Urothelium cell line (cell line): ENCODE results near the gene IFITM1.
A peak's percentile ranks its signal among the peaks of the same experiment; 100 is the strongest.
"Not testable (repeated sequence)": the region's sequence is repeated elsewhere in the genome, so short reads cannot be mapped to it uniquely, and the experiment has no call there.

Experiments
- DNase-seq: peaks from one replicate; pipeline ENCODE4 v3.0.0; 2011; ENCODE audit warnings: low spot score, mixed read lengths
- FAIRE-seq: peaks from 2 replicates; lab custom pipeline; 2011; peaks lifted over from hg19 to GRCh38; lab: Jason Lieb, UNC

IFITM1 gene

DNA sequence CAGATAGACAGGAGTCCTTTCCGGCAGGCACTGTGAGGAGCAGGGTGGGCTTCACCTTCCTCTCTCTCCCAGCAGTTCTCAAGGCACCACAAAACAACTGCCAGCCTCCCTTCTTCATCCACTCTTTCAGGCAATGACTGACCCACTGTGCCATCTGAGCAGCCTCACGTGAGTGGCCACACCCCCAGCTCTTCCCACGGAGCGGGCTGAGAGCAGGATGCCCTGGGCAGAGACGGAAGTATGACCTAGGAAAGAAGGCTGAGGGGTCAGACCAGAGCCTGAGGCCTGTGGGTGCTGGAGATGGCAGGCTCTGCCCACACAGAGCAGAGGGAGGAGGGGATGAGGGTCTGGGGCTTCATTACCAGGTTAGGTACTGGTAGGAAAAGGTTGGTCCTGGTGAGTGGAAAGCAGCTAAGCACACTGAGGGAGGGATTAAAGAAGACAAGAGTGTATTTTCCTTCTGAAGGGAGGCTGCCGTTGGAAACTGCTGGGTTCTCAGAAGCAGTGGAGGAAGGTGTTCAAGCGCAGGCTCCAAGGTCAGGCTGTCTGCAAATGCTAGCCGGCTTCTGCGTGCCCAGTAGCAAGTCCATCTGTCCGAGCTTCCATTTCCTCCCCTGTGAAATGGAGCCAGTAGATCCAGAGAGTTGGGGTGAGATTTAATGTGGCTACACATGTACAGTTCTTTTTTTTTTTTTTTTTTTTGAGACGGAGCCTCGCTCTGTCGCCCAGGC, 31.0 kb upstream of the IFITM1 start:
- DNase-seq = no peak
- no peak for FAIRE-seq

DNA sequence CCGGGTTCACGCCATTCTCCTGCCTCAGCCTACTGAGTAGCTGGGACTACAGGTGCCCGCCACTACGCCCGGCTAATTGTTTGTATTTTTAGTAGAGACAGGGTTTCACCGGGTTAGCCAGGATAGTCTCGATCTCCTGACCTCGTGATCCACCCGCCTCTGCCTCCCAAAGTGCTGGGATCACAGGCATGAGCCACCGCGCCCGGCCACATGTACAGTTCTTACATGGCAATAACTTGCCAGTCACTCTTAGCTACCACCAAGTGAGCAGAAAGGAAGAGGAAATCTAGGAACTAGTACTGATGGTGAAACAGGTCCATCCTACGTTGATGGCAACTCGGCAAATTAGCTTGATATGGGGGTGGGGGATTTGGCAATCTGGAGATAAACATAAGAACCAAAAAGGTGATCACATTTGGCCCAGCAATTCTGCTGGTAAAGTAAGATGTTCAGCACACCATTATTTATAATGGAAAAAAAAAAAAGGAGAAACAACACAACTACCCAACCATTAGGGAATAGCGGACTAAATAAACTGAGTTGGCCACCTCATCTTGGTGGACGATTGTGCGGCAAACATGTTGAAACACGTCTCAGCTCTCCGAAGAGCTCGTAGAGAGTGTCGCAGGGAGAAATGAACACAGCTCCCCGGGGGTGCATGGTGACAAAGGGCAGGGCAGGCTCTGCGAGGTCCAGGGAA, 30.3 kb upstream of the IFITM1 start:
- DNase-seq (no peak), FAIRE-seq (no peak)

DNA sequence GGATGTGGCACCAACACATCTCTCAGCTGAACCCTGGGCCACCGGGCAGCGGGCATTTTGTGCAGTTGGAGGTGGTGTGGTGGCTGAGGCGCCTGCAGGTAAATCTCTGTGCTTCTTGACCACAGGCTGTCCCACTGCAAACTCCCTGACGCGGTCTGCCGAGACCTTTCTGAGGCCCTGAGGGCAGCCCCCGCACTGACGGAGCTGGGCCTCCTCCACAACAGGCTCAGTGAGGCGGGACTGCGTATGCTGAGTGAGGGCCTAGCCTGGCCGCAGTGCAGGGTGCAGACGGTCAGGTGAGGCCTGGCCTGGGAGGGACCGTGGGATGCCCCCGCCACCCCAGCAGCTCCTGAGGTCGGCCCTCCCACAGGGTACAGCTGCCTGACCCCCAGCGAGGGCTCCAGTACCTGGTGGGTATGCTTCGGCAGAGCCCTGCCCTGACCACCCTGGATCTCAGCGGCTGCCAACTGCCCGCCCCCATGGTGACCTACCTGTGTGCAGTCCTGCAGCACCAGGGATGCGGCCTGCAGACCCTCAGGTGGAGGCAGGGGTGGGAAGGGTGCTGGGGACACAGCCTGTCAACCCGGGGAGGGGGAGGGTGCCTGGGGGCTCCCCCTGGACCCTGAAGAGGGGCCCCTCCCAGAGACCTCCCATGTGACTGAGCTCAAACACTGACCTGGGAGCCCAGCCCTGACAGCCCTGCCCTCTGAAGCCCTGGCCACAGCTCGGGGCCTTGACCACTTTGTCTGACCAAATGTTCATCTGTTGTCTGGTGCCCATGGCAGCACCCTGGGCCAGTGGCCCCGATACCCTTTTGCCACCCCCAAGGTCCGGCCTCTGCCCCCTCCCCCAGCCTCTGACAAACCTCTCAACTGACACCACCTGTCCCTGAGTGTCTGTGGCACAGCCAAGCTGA, 29.5 kb upstream of the IFITM1 start:
- DNase-seq (no peak), FAIRE-seq (no peak)

DNA sequence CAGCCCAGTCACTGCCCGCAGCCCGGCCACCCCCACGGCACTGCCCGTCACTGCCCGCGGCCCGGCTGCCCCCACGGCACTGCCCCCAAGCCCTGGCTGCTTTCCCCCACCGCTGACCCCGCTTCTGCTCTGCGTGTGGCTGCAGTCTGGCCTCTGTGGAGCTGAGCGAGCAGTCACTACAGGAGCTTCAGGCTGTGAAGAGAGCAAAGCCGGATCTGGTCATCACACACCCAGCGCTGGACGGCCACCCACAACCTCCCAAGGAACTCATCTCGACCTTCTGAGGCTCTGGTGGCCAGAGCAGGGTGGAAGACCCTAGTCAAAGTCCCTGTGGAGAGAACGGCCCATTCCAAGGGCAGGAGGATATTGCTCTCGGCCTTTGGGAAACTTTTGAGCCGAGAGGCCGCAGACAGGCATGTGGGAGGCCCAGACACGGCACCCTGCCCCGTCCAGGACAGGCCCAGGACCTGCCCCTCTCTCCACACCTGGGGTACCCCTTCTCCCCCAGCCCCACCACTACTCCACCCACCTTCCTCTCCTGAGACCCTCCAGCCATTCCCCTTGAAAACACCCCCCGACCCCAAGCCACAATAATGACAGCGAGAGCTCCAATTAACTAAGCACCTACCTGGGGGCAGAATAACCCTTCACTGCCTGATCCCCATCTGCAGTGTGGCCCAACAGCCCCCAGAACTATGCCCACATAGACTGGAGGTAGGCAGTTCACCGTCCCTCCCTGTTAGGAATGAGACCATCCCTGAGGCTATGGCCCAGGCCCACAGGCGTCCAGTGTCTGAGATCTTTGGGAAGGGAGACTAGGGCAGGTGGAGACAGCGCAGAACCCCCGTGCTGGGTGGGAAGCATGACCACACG, 28.6 kb upstream of the IFITM1 start:
- DNase-seq (no peak), FAIRE-seq (no peak)

DNA sequence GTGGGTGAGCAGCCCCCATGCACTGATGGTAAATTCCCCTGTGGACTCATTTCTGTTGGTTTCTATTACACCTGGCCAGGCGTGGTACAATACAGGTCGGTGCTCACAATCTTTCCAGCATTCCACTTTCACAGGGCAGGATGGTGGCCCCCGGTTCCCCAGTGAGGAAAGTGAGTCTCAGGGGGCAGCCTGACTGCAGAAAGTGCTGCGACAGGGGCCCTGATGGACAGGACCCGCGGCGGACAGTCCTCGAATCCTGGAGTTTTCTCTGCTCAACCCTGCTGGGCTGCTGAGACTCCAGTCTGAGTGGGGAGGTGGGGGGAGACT, 28.0 kb upstream of the IFITM1 start:
- FAIRE-seq (no peak), DNase-seq (no peak)

DNA sequence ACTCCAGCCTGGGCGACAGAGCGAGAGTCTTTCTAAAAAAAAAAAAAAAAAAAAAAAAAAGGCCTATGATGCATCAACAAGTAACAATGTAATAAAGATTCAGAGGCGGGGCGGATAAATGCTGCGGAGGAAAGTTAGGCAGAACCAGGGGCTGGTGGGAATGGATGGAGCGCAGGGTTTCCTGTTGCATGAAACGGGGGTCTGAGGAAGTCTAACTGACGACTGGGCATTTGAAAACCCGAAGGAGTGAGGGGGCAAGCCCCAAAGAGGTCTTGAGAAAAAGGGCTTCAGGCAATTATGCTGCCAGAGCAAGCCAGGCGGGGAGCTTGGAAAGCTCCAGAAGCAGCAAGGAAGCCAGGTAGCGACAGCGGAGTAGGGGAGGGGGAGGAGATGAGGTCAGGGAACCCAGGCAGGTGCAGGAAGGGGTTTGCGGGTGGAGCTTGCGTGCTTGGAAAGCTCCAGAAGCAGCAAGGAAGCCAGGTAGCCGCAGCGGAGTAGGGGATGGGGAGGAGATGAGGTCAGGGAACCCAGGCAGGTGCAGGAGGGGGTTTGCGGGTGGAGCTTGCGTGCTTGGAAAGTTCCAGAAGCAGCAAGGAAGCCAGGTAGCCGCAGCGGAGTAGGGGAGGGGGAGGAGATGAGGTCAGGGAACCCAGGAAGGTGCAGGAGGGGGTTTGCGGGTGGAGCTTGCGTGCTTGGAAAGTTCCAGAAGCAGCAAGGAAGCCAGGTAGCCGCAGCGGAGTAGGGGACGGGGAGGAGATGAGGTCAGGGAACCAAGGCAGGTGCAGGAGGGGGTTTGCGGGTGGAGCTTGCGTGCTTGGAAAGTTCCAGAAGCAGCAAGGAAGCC, 26.6 kb upstream of the IFITM1 start:
- FAIRE-seq, DNase-seq: not testable (repeated sequence)

DNA sequence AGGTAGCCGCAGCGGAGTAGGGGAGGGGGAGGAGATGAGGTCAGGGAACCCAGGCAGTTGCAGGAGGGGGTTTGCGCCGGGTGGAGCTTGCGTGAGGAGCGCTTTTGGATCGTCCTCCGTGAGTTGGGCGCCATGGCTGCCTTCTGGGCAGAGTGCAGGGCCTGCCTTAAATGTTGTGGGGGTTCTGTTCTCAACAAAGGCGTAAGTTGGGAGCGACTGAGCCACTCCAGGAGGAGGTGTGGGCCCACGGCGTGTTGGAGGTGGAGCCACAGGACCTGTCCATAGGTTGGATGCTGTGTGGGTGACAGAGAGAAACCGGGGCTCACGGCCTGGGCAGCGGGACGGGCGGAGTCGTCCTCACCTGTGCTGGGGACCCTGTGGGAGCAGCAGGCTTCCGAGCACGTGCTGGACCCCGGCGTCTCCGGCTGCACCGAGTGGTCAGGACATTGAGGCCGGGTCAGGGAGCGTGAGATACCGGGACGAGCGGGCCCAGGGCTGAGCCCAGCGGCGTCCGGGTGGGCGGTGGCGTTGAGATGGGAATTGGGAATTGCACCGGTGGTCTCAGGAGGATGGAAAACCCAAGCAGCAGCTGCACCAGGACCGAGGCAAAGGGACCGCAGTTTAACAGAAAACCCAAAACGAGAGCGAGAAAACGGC, 25.9 kb upstream of the IFITM1 start:
- no peak for DNase-seq

DNA sequence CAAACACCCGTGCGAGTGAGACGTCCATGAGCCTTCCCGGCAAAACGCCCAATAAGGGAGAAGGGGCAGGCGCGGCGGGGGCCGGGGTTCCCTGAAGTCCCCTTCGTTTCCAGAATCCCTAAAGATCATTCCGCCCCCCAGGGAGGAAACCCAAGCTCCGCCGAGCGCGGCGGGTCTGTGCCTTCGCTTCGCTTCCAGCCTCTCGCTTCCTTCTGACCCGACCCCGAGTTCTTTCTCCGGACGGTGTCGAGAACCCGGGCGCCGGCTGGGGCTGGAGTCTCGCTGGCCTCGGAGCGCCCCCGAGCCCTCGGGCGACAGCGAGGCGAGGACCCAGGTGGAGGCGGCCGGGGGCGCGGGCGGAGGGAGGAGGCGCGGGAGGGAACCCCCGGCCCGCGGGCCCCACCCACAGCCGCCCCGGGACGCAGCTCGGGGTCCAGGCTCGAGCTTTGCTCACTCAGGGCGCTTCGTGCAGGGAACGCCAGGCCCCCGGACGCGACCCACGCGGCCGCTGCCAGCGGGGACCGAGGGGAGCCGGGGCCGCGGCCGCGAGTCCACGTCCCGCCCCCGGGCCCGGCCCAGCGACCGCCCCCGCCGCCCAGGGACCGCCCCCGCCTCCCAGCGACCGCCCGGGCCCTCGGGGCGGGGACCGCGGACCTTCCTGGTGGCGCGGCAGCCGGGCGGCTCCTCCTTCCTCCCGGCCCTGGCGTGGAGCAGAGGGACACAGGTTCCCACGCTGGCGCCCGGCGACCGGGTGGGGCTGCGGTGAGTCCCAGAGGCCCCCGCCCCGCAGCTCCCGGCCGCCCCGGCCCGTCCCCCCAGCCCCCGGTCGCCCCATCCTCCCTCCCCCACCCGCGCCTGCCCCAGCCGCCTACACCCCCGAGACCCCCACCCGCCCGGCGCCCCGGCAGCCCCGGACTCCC, 25.1 kb upstream of the IFITM1 start, which contains the start of gene PGGHG:
TSS of gene PGGHG (plus strand) at position 649 of the 920 bp plus-strand sequence. CDS start 691 bp downstream, outside the sequence.
- peak; percentile 85 for DNase-seq
- no peak for FAIRE-seq

More for the DNA sequence above, 25.9 kb upstream of the IFITM1 start:
- FAIRE-seq = no peak

DNA sequence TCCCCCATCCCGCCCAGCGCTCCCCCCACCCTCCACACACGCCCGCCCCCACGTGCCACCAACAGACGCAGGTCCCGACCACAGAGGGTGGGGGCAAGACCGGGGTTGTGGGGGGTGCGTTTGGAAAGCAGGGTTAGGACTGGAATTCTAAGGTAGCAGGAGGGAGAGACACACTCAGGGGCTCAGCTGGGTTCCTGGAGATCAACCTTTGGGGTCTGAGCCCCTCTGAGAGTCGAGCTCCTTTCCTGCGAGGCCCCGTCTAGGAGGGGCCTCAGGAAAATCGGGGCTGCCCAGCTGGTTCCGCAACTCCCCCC, 24.5 kb upstream of the IFITM1 start:
- FAIRE-seq = no peak

DNA sequence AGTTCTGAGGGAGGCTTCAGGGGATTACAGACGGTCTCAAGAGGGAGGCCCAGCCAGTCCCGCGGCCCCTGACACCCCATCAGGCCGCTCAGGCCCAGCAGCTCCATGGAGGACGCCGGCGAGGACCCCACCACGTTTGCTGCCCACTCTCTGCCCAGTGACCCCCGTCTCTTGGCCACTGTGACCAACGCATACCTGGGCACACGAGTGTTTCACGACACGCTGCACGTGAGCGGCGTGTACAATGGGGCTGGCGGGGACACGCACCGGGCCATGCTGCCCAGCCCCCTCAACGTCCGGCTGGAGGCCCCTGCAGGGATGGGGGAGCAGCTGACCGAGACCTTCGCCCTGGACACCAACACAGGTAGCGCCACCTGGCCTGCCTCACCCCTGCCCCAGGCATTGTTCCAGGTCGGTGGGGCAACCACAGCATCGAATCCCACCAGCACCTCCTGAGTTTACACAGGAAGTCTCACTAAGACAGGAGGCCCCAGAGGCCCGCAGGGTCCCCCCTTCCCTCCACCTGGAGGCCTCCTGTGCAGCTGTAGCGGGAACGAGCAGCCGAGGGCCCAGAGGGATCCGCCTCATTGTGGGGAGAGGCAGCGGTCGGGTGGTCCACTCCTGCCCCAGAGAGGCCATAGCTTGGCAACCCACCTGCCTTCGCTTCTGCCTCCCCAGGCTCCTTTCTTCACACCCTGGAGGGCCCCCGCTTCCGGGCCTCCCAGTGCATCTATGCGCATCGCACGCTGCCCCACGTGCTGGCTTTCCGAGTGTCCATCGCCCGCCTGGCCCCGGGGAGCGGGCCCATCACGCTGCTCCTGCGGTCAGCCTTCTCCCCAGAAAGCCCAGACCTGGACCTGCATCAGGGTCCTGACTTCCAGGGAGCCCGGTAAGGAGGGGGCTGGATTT, 23.9 kb upstream of the IFITM1 start:
- DNase-seq (no peak), FAIRE-seq (no peak)

More for the DNA sequence above, 24.5 kb upstream of the IFITM1 start:
- no peak for DNase-seq

DNA sequence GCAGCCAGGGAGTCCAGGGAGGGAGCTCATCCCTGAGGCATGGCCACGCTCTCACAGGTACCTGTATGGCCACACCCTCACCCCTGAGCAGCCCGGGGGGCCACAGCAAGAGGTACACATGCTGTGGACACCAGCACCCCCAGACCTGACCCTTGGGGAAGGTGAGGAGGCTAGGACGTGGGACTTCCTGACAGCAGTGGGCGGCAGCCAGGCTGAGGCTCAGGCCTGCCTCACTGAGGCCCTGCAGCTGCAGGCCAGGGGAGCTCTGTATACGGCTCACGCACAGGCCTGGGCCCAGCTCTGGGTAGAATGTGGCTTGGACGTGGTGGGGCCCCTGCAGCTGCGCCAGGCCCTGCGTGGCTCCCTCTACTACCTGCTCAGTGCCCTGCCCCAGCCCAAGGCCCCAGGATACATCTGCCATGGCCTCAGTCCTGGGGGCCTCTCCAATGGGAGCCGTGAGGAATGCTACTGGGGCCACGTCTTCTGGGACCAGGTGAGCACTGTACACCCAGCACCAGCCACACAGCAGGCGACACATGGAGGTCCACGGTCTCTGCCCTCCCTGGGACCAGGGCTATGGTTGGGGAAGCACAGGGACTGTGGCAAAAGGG, 23.1 kb upstream of the IFITM1 start:
- no peak for DNase-seq

DNA sequence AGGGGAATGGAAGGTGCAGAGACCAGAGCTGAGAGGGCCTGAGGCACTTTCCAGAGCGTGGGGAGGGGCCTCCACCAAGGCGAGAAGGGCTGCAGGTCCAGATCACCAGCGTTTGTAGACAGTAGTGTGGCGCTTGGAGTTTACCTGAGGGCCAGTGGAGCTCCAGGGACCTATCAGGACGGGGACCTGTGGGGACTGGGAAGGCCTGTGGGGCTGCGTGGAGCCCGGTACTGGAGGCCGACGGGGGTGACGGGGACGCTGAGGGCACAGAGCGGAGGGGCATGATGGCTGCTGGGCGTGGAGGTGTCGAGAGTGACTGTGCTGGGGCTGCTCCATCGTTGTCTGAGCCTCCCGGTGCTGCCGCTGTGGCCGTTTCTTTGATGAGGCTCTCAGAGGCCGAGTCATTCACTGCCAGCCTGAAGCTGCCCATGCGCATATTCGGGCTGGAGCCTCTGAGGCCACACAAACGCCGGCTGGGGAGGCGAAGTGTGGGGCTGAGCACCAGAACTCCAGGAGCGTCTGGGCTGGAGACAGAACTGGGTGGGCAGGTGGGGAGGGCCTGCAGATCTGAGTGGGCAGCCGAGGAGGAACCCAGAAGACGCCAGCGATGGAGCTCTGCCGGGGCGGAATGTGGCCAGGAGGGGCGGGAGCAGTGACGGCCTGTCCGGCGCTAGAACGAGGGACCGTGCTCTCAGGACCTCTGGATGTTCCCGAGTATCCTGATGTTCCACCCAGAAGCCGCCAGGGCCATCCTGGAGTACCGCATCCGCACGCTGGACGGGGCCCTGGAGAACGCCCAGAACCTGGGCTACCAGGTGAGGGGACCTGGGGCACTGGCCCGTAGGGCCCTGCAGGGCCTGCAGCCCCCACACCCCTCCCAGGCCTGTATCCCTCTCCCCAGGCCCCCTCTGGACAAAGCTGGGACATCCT, 22.3 kb upstream of the IFITM1 start:
- FAIRE-seq (no peak), DNase-seq (no peak)

More for the DNA sequence above, 23.1 kb upstream of the IFITM1 start:
- no peak for FAIRE-seq

DNA sequence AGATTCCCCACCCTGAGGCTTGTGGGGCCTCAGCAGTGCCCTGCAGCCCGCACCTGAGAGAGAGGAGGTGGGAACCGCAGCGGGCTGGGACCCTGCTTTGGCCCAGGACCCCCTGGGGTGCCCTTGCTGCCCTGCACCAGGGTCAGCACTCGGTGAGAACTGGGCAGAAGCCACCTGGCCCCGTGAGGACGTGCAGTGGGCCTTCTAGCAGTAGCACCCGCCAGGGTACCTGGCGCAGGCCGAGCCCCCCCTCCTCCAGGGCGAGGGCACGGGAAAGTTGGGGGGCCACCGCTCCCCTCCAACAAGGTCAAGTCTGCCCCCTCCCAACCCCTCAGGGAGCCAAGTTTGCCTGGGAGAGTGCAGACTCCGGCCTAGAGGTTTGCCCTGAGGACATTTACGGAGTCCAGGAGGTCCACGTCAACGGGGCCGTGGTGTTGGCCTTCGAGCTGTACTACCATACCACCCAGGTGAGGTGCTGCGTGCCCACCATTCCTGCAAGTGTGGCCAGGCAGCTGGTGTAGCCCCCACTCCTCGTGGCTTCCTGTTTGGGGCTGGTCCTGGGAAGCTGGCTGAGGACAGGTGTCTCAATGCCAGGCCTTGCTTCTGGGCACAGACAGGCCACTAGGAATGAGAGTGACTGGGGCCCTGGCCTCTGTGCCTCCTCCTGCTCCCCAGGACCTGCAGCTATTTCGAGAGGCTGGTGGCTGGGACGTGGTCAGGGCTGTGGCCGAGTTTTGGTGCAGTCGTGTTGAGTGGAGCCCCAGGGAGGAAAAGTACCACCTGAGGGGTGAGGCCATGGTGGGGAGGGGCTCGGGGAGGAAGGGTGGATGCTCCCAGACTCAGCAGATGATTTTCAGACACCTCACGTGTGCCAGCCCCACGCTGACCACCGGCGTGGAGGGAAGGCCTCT, 21.4 kb upstream of the IFITM1 start:
- DNase-seq (no peak), FAIRE-seq (no peak)

DNA sequence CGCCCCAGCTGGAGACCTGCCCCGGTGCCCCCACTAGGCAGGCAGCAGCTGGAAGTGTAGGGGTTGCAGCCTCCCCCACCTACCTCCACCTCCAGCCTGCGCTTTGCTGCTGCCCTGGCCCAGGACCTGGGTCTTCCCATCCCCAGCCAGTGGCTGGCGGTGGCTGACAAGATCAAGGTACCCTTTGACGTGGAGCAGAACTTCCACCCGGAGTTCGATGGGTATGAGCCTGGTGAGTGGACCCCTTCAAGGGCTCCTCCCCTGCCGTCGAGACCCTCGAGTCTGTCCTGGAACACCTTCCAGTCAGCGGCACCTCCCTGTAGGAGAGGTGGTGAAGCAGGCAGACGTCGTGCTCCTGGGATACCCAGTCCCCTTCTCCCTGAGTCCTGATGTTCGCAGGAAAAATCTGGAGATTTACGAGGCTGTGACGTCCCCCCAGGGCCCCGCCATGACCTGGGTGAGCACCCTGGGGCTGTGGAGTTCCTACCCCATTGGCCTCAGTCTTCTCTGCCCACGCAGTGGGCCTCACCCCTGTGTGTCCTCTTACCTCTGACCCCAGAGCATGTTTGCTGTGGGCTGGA, 20.5 kb upstream of the IFITM1 start:
- DNase-seq (no peak), FAIRE-seq (no peak)
